22Rv1 (cell line): Measurements from ENCODE around the gene C1orf159.

Experiments used
- H3K27ac ChIP-seq: fragments of 450-650 bp; 2 replicates; pipeline ENCODE4 v1.5.1; 2017
- ZFX ChIP-seq: fragments of 450-650 bp; IDR thresholded peaks from 2 replicates; pipeline ENCODE4 v1.6.1; 2017; ENCODE audit warnings: antibody characterized with exemption, borderline replicate concordance
- TF ChIP-seq, protein P1 (sequence below): fragments of 450-650 bp; IDR thresholded peaks from 2 replicates; pipeline ENCODE4 v1.5.1; 2017; ENCODE audit warnings: mild to moderate bottlenecking

C1orf159 gene

DNA sequence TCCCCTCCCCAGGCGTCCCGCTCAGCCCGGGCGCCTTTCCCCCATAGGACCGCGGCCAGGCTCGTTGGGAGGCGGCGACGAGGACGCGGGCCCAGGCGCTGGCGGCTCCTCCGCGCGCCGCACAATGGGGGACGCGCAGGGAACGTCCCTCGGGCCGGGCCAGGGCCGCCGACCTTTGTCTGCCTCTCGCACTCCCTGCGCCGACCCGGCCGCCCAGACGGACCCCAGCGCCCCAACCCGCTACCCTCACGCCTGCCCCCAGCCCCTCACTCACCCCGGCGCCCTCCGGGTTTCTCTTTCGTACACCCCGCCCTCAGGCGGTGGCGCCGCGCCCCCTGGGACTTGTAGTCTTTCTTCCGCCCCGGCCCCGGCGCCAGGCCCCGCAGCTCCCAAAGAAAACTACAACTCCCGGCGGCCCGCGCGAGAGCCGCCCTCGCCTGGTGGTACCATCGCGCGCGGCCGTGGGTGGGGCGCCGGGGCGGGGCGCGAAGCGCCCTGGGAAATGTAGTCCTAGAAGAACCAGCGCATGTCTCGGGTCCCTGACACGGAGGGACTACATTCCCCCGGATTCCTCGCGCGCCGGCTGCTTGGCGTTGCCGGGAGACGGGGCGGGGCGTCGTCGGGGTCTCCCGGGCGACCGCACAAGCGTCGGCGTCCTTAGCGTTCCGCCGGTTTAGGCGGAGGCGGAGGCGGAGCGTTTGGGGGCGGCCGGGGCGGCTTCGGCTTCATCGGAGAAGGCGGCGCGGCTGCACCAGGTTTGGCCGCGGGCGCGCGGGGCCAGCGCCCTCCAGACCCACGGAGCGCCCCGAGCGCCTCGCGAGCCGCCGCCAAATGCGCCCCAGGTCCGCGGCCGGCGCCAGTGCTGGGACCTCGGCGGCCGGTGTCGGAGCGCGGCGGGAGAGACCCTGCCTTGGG lies at the start of gene C1orf159:
C1orf159 (minus strand) TSS at position 304 of the 915 bp plus-strand sequence. CDS start 24,546 bp downstream, outside the sequence.
- peak within 1 kb of the TSS; percentile 58 for H3K27ac ChIP-seq
- TF ChIP-seq, protein P1, sequence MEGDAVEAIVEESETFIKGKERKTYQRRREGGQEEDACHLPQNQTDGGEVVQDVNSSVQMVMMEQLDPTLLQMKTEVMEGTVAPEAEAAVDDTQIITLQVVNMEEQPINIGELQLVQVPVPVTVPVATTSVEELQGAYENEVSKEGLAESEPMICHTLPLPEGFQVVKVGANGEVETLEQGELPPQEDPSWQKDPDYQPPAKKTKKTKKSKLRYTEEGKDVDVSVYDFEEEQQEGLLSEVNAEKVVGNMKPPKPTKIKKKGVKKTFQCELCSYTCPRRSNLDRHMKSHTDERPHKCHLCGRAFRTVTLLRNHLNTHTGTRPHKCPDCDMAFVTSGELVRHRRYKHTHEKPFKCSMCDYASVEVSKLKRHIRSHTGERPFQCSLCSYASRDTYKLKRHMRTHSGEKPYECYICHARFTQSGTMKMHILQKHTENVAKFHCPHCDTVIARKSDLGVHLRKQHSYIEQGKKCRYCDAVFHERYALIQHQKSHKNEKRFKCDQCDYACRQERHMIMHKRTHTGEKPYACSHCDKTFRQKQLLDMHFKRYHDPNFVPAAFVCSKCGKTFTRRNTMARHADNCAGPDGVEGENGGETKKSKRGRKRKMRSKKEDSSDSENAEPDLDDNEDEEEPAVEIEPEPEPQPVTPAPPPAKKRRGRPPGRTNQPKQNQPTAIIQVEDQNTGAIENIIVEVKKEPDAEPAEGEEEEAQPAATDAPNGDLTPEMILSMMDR: no peak
- no peak for TF ChIP-seq ZFX

DNA sequence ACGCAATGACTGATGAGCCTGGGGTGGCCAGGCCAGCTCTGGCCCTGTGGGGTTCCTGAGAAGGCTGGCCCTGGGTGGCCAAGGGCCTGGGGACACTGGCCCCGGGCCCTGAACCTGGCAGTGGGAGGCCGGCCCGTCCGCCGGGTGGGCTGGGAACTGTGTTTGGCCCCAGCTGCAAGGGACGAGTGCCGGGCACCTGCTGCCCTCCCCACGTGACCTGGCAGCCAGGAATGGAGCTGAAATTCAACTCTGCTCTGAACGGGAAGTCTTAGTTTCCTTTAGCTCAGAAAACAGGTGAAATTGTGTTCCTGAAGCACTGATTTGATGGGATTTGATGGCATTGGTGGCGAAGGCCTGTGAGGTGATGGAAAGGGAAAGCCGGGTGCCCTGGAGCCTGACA lies 49.6 kb upstream of the C1orf159 start:
- no peak for TF ChIP-seq ZFX
- no peak overlapping the region for H3K27ac ChIP-seq

DNA sequence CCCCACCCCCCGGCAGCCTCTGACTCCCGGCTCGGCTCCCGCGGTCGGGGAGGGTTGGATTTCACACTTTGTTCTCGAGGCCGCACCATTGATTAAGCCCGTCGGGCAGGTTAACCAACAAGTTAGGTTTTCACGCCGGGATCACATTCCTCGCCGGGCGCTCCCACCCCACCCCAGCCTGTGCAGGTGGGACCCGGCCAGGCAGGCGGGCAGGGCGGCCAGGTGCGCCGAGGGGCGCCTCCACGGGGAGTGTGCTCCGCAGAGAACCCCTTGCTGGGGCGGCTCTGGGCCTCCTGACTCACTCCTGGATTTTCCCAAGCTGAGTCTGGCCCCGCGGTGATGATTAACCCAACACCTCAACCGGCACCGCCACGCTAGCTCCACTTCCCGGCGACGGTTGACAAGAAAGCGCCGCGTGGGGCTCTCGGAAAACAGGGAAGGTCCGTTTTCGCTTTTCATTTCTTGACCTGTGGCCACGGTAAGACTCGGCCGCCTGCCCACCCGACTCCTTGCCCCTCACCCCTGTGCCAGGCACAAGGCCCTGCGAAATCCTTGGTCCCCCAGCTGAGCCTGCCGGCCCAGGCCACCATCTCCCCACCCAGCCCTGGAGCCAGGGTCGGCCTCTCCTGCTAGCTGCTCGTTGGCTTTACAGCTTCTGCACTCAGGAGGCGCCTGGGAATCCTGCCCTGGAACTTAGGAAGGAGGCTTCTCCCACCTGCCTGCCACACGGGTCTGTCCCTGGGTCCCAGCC lies 49.0 kb upstream of the C1orf159 start:
- TF ChIP-seq ZFX: no peak
- TF ChIP-seq, protein P1: no peak
- no peak overlapping the region for H3K27ac ChIP-seq

DNA sequence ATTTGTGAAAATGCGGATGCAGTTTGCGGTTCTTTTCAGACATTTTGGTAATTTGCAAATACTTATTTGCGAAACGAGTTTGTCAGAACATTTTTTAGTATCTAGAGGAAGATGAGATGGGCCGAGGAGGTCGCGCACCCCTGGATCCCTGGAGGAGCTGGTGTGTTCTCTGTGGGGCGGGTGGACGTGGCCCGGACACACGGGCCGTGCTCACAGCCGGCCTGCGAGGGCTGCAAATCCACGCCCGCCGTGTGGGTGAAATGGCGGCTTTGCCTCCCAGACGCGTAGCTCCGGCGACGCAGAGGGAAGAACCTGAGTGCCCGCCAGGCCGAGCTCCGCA lies 48.4 kb upstream of the C1orf159 start:
- TF ChIP-seq, protein P1: no peak
- no peak for TF ChIP-seq ZFX
- no peak overlapping the region for H3K27ac ChIP-seq

DNA sequence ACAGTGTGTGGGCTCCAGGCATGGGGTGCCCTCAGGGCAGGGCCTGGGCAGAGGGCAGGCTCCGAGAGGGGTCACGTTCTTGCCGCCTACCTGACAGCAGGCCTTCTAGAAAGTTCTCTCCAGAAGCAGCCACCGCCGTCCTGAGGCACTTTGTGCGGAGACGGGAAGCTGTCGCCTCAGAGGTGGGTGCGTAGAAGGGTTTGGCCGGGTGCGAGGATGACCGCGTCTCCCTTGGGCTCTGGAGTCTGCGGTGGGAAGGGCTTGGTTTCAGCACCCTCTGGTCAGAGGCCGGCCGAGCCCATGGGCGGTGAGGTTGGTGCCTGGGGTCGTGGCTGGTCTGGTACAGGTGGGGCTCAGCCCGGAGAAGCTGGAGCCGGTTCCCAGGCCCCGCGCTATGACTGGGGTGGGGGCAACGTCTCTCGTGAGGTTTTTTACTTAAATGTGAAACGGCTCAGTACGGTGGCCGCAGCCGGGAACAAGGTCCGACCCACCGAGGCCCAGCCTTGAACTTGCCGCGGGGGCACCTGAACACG lies 47.7 kb upstream of the C1orf159 start:
- TF ChIP-seq ZFX: no peak
- TF ChIP-seq, protein P1: no peak
- no peak overlapping the region for H3K27ac ChIP-seq

DNA sequence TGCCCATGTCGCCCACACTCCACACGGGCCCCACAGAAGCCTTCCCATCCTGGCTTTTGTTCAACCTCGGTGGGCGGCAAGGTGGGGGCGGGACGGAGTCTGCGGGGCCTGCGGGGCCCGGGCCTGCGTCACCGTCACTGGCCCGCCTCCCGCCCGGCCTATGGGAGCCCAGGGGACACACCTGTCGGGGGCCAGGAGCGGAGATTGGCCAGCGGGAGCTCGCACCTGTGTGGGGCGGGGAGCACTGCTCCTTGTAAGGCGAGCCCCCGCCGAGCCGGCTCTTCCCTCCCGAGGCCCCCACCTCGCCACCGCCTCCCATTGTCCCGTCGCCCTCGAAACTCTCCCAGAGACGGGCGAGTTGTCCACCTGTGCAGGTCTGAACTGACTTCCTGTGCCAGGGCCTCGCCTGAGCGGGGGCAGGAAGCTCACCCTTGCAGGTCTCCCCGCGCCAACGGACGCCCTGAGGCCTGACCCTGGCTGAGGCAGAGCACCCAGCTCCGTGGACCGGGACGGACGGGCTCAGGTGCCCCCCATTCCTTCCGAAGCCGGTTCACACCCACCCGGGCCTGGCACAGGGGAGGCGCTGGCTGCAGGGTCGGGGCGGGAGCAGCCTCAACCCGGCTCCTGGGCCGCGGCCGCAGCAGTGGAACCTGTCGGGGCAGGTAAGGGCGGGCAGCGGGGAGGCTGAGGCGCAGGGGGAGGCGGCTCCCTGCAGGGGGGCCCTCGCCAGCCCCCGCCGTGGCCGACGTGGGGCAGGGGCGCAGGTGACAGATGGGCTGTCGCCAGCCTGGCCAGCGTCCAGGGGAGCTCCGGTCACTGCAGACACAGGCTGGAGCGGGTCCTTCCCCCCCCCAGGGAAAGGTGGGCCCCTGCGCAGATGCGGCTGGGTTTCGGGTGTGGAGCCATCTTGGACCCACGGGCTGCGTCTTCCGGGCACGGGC lies 47.0 kb upstream of the C1orf159 start:
- no peak for TF ChIP-seq ZFX
- TF ChIP-seq, protein P1: no peak
- H3K27ac ChIP-seq: no peak overlapping the region

DNA sequence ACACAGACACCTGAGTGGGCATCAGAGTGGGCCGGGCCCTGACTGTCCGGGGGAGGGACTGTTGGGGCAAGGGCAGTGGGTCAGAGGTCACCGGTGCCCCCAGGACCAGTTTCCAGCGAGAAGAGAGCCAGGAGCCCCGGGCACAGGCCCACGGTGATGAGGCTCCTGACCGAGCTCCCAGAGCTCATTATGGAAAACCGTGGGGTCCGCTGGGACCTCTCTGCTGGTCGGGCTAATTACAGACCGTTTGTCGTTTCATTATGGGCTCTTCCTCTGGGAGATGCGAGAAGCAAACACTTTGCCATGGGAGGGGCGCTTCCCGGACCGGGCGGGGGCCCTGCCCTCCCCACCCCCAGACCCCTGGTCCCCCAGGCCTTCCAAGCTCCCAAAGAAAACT lies 45.8 kb upstream of the C1orf159 start:
- TF ChIP-seq, protein P1: no peak
- no peak for TF ChIP-seq ZFX

More for the DNA sequence above, 45.8 kb upstream of the C1orf159 start:
- no peak overlapping the region for H3K27ac ChIP-seq
